PFSK-1 (cell line): Measurements from ENCODE around the gene NPHP4.

Experiments
- POLR2AphosphoS5 ChIP-seq: IDR thresholded peaks from 2 replicates; pipeline ENCODE4 v1.6.1; 2012; ENCODE audit warnings: low read depth, mild to moderate bottlenecking, control low read depth, low read length, moderate library complexity
- REST ChIP-seq, 2 experiments: IDR thresholded peaks; 2 replicates each; pipeline versions ENCODE4 v1.6.1 to v1.8.0; 2011 to 2012; ENCODE audit warnings: low read depth in 2 of 2, low read length in 2 of 2, control low read depth in 1 of 2, inconsistent platforms in 1 of 2, mild to moderate bottlenecking in 1 of 2, moderate library complexity in 1 of 2; ENCODE audit not compliant: insufficient read depth in 1 of 2

- TF ChIP-seq POLR2AphosphoS5, result no peak
- no peak for TF ChIP-seq REST (IDR thresholded peaks at IDR 0.05; ENCODE audit: insufficient read depth in 1 of 2, low read depth in 2 of 2, low read length in 2 of 2)
Measured at GRCh38 chr1:5962265-5963105, 29.7 kb downstream of the NPHP4 start.
